HG03060 (cell line): ENCODE data around the gene TMEM179.

Experiments
- ATAC-seq: cut with Tn5 transposase; IDR thresholded peaks from one replicate; pipeline ENCODE4 v1.9.1; 2021; ENCODE audit warnings: low read depth, moderate number of reproducible peaks; ENCODE audit not compliant: unreplicated experiment

The TMEM179 gene

DNA sequence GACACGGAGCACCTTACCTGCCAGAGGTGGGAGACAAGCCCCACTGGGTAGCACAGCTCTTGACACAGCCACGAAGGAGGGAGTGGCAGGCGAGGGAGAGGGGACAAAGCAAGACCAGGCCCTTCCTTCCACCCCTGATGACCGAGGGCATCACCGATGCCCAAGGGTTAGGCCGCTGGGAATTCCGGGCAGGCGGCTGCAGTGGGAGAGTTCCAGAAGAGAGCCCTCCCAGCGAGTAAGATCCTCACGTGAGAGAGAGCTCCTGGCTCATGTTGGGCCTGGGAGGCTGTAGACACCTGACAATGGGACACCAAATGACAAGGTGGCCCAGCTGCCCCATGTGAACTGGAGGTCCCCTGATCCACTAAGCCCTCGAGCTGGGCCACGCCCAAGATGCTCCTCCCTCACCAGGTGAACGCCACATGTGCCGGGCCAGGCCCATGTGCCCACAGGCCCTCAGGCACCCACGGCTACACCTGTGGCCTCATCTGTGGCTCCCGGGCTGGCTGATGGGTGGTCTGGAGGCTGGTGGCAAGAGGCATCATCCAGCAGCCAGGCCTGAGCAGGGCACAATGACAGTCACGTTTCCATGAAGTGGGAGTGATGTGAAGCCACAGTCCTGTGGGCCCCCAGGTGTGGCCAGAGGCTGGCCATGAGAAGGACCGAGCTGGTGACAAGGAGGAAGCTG is 57.1 kb downstream of the TMEM179 start:
- ATAC-seq, result no peak

DNA sequence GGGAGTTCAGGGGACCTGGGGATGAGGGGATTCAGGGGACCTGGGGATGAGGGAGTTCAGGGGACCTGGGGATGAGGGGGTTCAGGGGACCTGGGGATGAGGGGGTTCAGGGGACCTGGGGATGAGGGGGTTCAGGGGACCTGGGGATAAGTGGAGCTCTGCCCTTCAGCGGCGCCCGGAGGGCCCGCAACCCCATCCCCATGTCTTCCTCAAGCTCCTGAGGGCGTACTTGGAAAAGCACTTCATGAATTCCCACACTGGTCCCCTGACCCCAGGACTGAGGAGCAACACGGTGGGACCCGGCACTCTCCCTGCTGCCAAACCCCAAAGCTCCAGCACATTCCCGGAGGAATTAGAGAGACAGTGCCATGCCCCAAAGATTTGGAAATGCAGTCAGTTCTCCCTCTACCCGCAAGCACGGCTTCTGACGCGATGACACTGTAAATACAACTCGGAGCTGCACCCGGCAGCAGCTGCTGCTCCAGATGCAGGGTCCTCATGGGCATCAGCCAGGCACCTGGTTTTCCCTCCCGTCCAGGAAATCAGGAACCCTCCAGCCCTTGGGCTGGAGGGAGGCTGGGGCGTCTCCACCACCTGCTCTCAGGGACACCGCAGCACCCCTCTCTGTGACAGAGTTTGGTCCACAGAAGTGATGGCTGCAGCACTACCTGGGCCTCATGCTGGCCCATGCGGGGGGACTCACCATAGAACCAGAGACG is 57.8 kb downstream of the TMEM179 start:
- ATAC-seq, result no peak

- no peak for ATAC-seq
These were observed 58.5 kb downstream of the TMEM179 start for GRCh38 chr14:104545942-104546501.

DNA sequence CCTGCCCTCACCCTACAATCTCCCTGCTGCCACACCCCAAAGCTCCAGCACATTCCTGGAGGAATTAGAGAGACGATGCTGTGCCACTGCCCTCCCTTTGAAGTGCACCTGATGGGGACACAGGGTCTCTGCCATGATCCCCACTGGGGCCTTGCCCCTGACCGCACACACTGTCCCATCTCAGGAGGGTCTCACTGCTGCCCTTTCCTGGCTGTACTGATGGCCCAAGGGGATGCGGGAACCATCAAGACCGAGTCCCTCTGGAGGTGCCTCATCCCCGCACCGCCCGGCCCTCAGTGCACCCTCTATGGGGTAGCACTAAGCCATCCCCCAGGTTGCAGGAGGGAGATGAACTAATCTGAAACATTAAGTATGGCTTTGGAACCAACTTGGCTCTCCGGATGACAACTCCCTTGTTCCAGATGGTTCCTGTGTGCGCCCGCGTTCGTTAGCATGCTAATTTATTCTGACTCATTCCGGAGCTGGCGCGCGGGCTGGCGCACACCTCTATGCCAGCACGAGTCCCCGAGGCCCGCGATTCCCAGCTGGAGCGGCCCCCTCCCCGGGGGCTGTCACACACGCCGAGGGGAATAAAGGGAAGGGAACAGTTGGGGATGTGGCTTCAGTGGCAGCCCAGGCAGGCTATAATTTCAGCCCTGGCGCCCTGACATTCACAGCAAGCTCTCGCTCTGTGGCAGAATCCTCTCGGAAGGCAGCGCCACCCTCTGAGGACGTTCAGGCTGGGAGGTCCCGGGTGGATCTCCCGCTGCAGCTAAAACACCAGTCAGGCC is 59.2 kb downstream of the TMEM179 start:
- ATAC-seq, result no peak

GRCh38 chr14:104544362-104544961 is 60.1 kb downstream of the TMEM179 start:
- no peak for ATAC-seq

- no peak for ATAC-seq
These were observed 61.4 kb downstream of the TMEM179 start for GRCh38 chr14:104542871-104543830.

GRCh38 chr14:104541905-104542465 is 62.6 kb downstream of the TMEM179 start:
- no peak for ATAC-seq
